HG03060 (cell line): ENCODE measurements around the gene AGR2.
"Not testable (repeated sequence)": the region's sequence is repeated elsewhere in the genome, so short reads cannot be mapped to it uniquely, and the experiment has no call there.

Source experiments
- ATAC-seq: cut with Tn5 transposase; IDR thresholded peaks from one replicate; pipeline ENCODE4 v1.9.1; 2021; ENCODE audit warnings: low read depth, moderate number of reproducible peaks; ENCODE audit not compliant: unreplicated experiment

The AGR2 gene

GRCh38 chr7:16778476-16778875, 26.3 kb downstream of the AGR2 start:
- ATAC-seq: no peak

- no peak for ATAC-seq
These were observed 28.7 kb downstream of the AGR2 start for GRCh38 chr7:16776053-16776452.

DNA sequence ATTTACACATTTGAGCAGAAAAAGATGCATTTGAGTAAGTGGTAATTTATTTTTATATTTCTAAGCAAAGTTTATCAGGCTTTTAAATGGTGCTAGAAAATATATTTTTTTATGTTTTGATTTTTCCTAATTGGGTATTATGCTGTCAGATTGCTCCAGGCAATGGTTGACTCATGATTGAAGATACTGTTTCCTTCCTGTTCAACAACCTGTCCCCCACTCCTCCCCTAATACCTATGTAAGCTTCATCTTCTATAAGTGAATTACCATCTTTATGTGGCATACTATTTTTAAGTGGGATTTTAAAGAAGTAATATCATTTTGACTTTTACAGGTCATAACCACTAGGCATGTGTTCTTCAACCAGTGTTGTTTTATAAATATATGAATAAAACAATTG, 29.8 kb downstream of the AGR2 start:
- no peak for ATAC-seq

DNA sequence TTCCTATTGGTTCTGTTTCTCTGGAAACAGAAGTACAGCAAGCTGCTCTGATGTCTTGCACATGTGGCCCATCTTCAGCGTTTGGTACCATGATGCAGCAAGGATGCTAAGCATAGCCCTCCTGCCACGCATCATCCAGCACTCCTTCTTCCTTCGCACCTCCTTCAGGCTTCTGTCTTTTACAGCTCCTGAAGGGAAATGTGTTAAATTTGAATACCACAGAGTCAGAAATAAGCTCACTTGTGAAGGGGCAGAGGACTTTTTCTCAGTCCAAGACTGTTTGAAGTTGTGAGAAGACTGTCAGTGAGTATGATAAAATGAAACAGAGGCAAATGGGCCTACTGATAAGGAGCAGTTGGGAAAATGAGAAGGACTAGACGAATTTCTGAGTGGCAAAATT, 30.5 kb downstream of the AGR2 start:
- no peak for ATAC-seq

GRCh38 chr7:16773884-16774283, 30.9 kb downstream of the AGR2 start:
- no peak for ATAC-seq

GRCh38 chr7:16773326-16773725, 31.5 kb downstream of the AGR2 start:
- ATAC-seq: no peak

GRCh38 chr7:16770657-16771329, 34.0 kb downstream of the AGR2 start:
- no peak for ATAC-seq

- not testable (repeated sequence) for ATAC-seq
These were observed 34.8 kb downstream of the AGR2 start for GRCh38 chr7:16769994-16770393.

GRCh38 chr7:16765436-16765859, 39.4 kb downstream of the AGR2 start:
- no peak for ATAC-seq

DNA sequence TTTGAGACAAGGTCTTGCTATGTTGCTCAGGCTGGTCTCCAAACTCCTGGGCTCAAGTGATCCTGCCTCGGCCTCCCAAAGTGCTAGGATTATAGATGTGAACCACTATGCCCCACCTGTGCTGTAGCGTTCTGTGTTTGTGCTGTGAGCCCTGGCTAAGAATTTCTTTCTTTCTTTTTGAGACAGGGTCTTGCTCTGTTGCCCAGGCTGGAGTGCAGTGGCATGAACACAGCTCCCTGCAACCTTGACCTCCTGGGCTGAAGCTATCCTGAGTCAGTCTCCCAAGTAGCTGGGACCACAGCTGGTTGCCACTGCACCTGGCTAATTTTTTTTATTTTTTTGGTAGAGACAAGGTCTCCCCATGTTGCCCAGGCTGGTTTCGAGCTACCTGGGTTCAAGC, 39.9 kb downstream of the AGR2 start:
- no peak for ATAC-seq

DNA sequence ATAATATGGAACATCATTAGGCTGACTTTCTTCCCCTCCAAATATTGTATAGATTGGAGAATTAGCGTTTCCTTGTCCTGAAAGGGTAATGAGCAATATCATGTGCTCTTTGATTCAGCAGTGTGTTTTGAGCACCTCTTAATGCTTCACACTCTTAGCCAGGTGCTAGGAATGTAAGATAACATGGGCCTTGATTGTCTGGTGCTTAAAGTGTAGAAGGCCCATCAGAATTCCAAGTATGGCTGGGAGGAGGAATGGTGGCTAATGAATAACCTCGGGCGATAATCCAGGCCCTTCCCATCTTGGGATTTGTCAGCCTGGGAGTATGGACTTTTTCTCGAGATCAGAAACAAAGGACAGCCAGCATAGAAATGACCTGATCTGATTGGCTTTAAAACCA, 42.6 kb downstream of the AGR2 start:
- ATAC-seq: no peak

GRCh38 chr7:16759840-16760239, 45.0 kb downstream of the AGR2 start:
- no peak for ATAC-seq

DNA sequence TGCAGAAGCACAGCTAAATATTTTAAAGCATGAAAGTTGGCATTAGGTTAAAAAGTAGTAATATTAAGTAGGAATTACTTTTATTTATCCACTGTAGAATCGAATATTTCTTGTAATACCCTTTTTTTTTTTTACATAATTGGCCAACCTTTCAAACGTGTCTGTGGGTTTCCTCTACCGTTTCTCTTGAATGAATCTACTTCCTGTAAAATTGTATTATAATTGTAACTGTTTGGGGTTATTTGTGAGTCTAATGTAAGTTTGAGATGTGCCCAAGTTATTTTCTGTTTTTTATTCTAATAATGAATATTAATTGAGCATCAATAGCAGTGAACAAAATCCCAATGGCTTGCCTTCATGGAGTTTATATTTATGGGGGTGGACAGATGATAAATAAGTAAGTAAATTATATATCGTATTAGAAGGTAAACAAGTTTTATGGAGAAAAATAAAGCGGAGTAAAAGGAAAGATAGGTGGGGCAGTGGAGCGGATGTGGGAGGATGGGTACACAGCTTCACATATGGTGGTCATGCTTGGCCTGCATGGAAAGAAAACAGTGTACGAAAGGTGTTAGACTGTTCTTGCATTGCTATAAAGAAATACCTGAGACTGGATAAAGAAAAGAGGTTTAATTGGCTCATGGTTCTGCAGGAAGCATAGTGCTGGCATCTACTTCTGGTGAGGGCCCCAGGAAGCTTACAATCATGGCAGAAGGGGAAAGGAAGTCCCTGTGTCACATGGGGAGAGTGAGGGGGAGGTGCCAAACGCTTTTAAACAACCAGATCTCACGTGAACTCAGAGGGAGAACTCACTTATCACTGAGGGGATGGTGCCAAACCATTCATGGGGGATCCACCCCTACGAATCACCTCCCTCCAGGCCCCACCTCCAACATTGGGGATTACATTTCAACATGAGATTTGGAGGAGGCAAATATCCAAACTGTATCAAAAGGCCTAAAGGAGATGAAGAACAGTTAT, 45.9 kb downstream of the AGR2 start:
- no peak for ATAC-seq

DNA sequence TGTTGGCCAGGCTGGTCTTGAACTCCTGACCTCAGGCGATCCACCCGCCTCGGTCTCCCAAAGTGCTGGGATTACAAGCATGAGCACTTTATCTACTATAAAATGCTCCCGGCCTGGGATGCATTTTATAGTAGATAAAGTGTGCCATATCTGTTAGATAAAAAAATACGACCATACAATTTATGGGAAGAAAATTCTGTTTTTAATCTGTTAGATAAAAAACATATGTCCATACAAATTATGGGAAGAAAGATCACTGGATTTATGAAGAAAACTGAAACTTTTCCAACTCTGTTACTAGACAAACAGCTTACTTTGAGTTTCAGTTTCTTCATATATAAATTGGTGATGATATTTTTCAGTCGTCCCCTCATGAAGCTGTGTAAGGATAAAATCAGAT, 46.8 kb downstream of the AGR2 start:
- ATAC-seq: no peak

GRCh38 chr7:16755397-16755796, 49.4 kb downstream of the AGR2 start:
- ATAC-seq: no peak

- no peak for ATAC-seq
These were observed 49.9 kb downstream of the AGR2 start for GRCh38 chr7:16754856-16755317.

GRCh38 chr7:16753932-16754855, 50.6 kb downstream of the AGR2 start:
- no peak for ATAC-seq

GRCh38 chr7:16753102-16753931, 51.5 kb downstream of the AGR2 start, which contains the start of gene TSPAN13:
TSPAN13 (plus strand) TSS chr7:16753755; CDS start chr7:16753968, 213 bp downstream.
- no peak for ATAC-seq

DNA sequence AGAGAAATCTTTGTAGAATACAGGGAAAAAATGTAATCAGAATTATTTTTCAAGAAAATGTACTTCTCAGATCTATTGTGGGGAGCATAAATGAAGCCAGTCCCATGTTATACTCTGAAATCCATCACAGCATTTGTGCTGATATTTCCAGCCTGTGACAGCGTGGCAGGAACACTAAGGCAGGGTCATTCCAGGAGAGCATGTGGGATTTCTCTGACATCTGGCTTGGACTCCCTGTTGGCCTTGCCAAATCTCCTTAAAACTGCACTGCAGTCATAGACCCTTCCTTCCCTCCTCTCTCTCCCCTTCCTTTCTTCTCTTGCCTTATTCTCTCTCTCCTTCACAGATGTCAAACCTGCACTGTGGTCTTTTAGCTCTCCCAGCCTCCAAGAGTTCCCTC, 57.7 kb downstream of the AGR2 start:
- ATAC-seq: no peak

DNA sequence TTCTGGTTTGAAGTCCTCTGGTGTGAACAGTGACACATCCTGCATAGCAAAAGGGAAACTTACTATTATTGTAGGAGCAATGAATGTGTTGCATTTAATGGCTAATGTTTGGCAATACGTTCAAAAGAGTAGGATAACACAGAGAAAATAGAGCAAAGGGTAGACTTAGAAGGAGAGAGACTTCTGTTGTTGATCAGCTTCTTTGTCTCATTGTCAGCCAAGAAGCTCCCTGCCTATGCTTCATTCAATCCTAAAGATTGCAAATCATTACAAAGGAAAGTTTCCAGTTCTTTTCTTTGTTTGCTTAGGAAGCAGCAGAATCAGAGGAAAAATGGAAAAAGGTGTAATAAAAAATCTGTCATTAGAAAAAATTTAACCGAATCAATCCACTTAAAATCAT, 59.2 kb downstream of the AGR2 start:
- no peak for ATAC-seq
